GM15510 (cell line): ENCODE data around the gene ARHGEF16.

Experiments
- POLR2A ChIP-seq: IDR thresholded peaks from 3 replicates; pipeline ENCODE4 v1.6.1; 2011; ENCODE audit warnings: borderline replicate concordance; ENCODE audit not compliant: insufficient read length; ENCODE audit errors: extremely low read depth

The ARHGEF16 gene

GRCh38 chr1:3465935-3466321 is 11.5 kb downstream of the ARHGEF16 start:
- no peak for TF ChIP-seq POLR2A

DNA sequence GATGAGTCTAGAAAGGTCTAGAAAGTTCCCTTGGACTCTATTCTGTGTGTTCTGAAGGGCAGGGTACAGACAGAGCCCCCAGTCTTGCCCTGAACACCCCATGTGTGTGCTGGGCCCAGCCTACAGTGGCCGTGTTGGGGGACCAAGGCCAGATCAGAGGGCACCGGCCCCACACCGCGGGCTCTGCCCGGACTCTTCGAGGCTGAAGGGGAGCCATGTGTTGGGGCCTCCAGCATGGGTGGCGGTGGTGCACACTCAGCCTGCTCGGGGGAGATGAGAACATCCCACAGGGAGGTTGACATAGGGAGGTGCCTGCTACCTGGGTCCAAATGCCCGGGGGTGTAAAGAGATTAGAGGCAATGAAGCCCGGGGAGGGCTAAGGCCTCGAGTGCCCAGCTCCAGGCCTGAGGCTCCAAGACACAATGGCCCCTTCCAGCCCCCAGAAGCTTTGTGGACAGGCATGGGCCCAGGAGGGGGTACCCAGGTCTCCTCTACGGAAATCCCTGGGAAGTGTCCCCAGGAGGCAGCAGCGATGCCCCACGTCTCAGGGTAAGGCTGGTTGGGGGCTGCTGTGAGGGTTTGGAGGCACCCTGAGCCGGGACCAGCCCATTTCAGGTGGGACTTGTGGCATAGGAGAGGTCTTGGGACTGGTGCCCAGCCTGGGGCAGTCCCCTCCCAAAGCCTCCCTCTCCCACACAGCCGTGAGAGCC is 12.1 kb downstream of the ARHGEF16 start:
- no peak for TF ChIP-seq POLR2A

GRCh38 chr1:3467096-3468036 is 12.9 kb downstream of the ARHGEF16 start:
- no peak for TF ChIP-seq POLR2A

DNA sequence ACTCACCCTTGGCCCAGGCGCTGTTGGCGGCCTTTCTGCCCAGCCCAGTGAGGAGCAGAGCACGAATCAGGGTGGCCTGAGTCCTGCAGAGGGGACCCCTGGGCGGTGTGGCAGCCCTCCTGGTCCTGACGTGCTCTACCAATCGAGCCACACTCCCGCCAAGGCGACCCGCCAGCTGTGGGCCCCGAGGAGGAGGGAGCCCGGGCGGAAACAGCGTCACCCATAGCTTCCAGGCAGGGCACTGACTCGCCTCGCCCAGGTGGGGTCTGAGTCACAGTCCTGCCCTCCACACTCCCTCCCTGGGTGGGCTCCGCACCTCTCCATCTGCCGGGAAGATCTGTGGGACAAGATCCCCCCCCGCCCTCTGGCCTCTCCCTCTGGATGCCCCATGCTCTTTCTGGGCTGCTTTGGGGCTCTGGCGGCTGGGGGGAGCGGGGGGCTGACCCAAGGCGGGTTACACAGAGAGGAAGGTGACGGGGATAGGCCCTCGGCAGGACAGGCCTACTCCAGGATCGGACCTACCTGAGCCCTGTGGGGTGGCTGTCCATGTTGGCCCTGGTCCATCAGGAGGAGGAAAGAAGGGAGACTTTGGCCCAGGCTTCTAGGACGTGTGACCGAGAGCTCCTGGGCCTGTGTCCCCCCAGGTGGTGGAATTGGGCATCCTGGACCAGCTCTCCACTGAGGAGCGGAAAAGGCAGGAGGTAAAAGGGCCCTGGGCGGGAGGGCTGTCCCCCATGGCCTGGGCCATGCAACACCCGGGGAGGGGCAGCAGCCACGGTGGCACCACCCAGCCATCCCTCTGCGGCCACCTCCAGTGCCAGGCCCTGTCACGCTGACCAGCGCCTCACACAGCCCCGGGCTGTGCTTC is 14.0 kb downstream of the ARHGEF16 start:
- no peak for TF ChIP-seq POLR2A

DNA sequence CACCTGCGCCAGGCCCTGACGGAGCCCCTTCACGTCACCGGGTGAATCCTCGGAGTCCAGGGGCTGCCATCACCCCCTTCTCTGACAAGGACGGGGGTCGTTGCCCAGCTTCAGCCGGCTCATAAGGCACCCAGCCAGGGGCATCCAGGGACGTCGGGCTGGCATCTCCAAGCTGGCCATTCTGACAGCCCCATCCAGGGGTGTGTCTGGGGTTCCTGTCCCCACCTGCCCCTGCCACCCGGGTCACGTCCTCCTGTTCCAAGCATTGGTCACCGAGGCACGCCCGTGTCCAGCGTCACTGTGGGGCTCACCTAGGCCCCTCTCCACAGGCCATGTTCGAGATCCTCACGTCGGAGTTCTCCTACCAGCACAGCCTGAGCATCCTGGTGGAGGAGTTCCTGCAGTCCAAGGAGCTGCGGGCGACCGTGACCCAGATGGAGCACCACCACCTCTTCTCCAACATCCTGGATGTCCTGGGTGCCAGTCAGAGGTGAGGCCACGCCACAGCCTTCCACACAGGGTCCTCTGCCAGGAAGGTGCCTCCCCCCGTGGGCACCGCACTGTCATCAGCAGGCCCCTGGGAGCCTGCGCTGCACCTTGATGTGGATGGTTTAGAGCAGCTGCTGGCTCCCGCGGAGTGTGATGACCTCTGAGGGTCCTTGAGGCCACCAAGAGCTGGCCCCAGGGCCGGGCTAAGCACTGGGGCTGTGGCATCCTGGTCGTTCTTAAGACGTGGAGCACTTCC is 14.8 kb downstream of the ARHGEF16 start:
- no peak for TF ChIP-seq POLR2A

- TF ChIP-seq POLR2A: no peak
These were observed 15.6 kb downstream of the ARHGEF16 start for GRCh38 chr1:3469849-3470649.

- TF ChIP-seq POLR2A: no peak
These were observed 16.3 kb downstream of the ARHGEF16 start for GRCh38 chr1:3470650-3471355.

GRCh38 chr1:3471356-3472087 is 17.1 kb downstream of the ARHGEF16 start:
- no peak for TF ChIP-seq POLR2A

DNA sequence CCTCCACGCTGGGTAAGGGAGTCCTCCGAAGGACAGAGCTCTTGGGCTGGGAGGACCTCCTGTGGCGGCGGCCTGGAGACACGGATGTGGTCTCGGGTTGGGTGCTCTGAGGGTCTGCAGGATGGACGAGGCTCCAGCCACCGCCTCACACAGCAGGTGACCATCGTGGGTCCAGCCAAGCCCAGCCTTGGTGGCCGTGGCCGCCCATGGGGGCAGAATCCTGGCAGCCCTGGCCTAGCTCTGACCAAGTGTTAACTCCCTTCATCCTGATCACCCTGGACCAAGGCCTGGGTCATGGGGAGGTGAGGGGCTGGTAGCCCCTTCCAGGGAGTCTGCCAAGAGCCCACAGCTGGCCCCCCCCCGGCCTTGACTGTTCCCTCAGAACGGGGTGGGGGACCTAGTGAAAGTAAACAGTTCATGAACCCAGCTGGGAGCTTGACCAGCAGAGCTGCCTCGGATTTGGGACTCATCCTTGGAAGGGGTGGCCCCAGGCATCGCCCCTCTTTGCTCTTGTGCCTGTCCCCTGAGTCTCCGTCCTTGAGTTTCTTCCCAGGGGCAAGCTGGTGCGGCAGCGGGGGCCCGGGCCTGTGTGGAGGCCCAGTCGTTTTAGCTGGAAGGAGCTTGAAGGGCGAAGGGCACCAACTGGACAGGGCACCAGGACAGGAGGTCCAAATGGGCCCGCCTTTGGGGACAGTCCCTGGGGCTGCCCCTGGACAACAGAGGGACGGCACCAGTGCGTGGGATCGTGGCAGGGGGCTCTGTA is 17.8 kb downstream of the ARHGEF16 start:
- no peak for TF ChIP-seq POLR2A

GRCh38 chr1:3472906-3473305 is 18.4 kb downstream of the ARHGEF16 start:
- no peak for TF ChIP-seq POLR2A

DNA sequence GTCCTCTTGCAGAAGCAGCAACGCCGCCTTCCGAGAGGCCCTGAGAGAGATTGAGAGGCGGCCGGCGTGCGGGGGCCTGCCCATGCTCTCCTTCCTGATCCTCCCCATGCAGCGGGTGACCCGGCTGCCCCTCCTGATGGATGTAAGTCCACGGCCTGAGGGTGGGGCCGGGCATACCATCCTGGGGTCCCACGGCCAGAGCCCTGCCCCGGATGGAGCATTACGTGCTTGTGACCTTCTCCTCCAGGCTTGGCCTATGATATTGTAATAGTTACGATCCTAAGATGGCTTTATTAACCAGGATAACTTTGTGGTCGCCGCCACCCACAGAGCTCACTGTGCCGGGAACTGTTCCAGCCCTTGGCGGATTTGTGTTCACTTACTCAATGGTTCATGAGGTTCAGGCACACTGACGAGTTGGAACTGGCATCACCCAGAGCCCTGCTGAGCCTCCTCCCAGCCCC is 18.9 kb downstream of the ARHGEF16 start:
- no peak for TF ChIP-seq POLR2A

DNA sequence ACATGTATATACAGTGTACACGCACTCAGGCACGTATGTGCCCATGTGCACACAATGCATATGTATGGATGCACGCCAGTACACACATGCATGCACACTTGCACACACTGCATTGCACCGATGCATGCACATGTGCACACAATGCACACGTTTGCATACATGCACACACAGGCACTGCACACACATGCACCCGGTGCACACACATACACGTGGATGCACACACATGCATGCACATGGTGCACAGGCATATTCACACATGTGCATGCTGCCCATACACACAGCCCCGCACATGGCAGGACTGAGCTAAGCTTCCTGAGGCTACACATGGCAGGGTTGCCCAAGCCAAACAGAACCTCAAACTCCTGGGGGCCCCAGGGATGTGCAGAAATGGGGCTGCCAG is 19.6 kb downstream of the ARHGEF16 start:
- TF ChIP-seq POLR2A: no peak

DNA sequence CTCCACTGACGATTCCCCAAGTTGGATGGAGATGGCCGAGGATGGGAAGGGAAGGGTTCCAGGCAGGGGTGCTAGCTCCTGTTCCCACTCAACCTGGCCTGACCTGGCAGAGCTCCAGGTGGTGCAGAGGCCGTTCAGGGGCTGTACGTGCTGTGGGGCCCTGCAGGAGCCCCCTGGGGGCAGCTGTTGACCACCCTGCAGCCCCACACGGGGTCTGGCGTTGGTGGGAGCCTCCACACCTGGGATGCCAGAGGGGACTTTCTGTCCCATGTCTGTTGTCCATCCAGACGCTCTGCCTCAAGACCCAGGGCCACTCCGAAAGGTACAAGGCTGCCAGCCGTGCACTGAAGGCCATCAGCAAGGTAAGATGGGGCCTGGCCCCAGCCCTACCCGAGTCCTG is 20.0 kb downstream of the ARHGEF16 start:
- TF ChIP-seq POLR2A: no peak
